AG09309 (cell line): ENCODE data around the gene TBC1D13.

Experiments used
- DNase-seq: peaks from one replicate; pipeline ENCODE4 v3.0.0-alpha.2; 2010; ENCODE audit warnings: low read depth
- H3K4me3 ChIP-seq: 2 replicates; pipeline ENCODE4 v1.5.1; 2011; ENCODE audit warnings: mild to moderate bottlenecking, low read depth, low read length, moderate library complexity; ENCODE audit not compliant: control insufficient read depth
- CTCF ChIP-seq: IDR thresholded peaks from 2 replicates; pipeline ENCODE4 v1.5.1; 2011; ENCODE audit warnings: mild to moderate bottlenecking, low read depth, low read length, inconsistent platforms; ENCODE audit not compliant: insufficient read depth, control insufficient read depth; ENCODE audit errors: missing control alignments

The TBC1D13 gene

GRCh38 chr9:128782669-128783068, 4.4 kb upstream of the TBC1D13 start:
- TF ChIP-seq CTCF = no peak
- DNase-seq = no peak
- no peak overlapping the region for H3K4me3 ChIP-seq

GRCh38 chr9:128785427-128785826, 1.6 kb upstream of the TBC1D13 start:
- DNase-seq = no peak
- TF ChIP-seq CTCF = no peak
- H3K4me3 ChIP-seq = no peak overlapping the region

- TF ChIP-seq CTCF = no peak
- no peak for DNase-seq
- H3K4me3 ChIP-seq = peak overlapping the region; percentile 94
These were observed 606 bp downstream of the TBC1D13 start for GRCh38 chr9:128787659-128788058.

- no peak for DNase-seq
- TF ChIP-seq CTCF = no peak
- H3K4me3 ChIP-seq = peak overlapping the region; percentile 94; the same call in 1 of the 2 replicates
These were observed 1.4 kb downstream of the TBC1D13 start for GRCh38 chr9:128788445-128788844.

GRCh38 chr9:128790536-128790935, 3.5 kb downstream of the TBC1D13 start:
- DNase-seq = no peak
- no peak overlapping the region for H3K4me3 ChIP-seq
- TF ChIP-seq CTCF = no peak

GRCh38 chr9:128792134-128792533, 5.1 kb downstream of the TBC1D13 start:
- H3K4me3 ChIP-seq = no peak overlapping the region
- no peak for TF ChIP-seq CTCF
- DNase-seq = no peak
